Loucy (cell line): ENCODE results near the gene NOTO.
A peak's percentile ranks its signal among the peaks of the same experiment; 100 is the strongest.

ENCODE experiments used
- H2AFZ ChIP-seq: fragments of 200-600 bp; sonication (generic); 2 replicates; pipeline ENCODE4 v1.6.0; 2016; ENCODE audit warnings: antibody characterized with exemption, mild to moderate bottlenecking, low read length, moderate library complexity
- H3F3A ChIP-seq: fragments of 200-600 bp; 2 replicates; pipeline ENCODE4 v1.6.0; 2016; ENCODE audit warnings: antibody characterized with exemption, low read depth, mild to moderate bottlenecking
- H3K27me3 ChIP-seq: fragments of 200-600 bp; sonication (generic); 2 replicates; pipeline ENCODE4 v1.6.1; 2014; ENCODE audit warnings: low read length, mild to moderate bottlenecking; ENCODE audit not compliant: insufficient read depth, poor library complexity, severe bottlenecking
- H3K36me3 ChIP-seq: fragments of 200-600 bp; sonication (generic); 2 replicates; pipeline ENCODE4 v1.6.1; 2016; ENCODE audit warnings: low read length; ENCODE audit not compliant: insufficient read depth
- H3K4me1 ChIP-seq: fragments of 200-600 bp; sonication (generic); 2 replicates; pipeline ENCODE4 v1.5.1; 2014; ENCODE audit warnings: low read length, mild to moderate bottlenecking; ENCODE audit not compliant: insufficient read depth, poor library complexity, severe bottlenecking
- H3K4me2 ChIP-seq: fragments of 200-600 bp; sonication (generic); 2 replicates; pipeline ENCODE4 v1.6.0; 2014; ENCODE audit warnings: antibody characterized with exemption, low read length, low read depth, mild to moderate bottlenecking; ENCODE audit not compliant: poor library complexity, severe bottlenecking
- H3K4me3 ChIP-seq: fragments of 200-600 bp; sonication (generic); 2 replicates; pipeline ENCODE4 v1.5.1; 2014; ENCODE audit warnings: low read length, mild to moderate bottlenecking, mixed read lengths; ENCODE audit not compliant: poor library complexity, severe bottlenecking
- H3K79me2 ChIP-seq: fragments of 200-600 bp; sonication (generic); 2 replicates; pipeline ENCODE4 v1.6.1; 2014; ENCODE audit warnings: low read length; ENCODE audit not compliant: insufficient read depth
- H3K9ac ChIP-seq: fragments of 200-600 bp; sonication (generic); 2 replicates; pipeline ENCODE4 v1.6.0; 2014; ENCODE audit warnings: mild to moderate bottlenecking, low read depth, low read length, moderate library complexity; ENCODE audit not compliant: poor library complexity, severe bottlenecking
- H3K9me2 ChIP-seq: fragments of 200-600 bp; sonication (generic); replicated peaks from 2 replicates; pipeline ENCODE4 v1.6.1; 2016; ENCODE audit warnings: low read depth, low read length, mixed read lengths
- H3K9me3 ChIP-seq: fragments of 200-600 bp; sonication (generic); 2 replicates; pipeline ENCODE4 v1.6.1; 2014; ENCODE audit warnings: mild to moderate bottlenecking, antibody characterized with exemption, low read length, low read depth; ENCODE audit not compliant: insufficient read depth
- H4K20me1 ChIP-seq: fragments of 200-600 bp; sonication (generic); 2 replicates; pipeline ENCODE4 v1.6.0; 2014; ENCODE audit warnings: antibody characterized with exemption, low read length, mild to moderate bottlenecking; ENCODE audit not compliant: insufficient read depth, poor library complexity, severe bottlenecking
- CTCF ChIP-seq: fragments of 200-600 bp; sonication (generic); conservative IDR thresholded peaks from 2 replicates; pipeline ENCODE4 v1.5.1; 2014; ENCODE audit warnings: mild to moderate bottlenecking, antibody characterized with exemption, low read length
- EZH2phosphoT487 ChIP-seq: fragments of 200-600 bp; IDR thresholded peaks from 2 replicates; pipeline ENCODE4 v1.6.1; 2018; ENCODE audit warnings: antibody characterized with exemption, mild to moderate bottlenecking, moderate library complexity, borderline replicate concordance

NOTO gene

GRCh38 chr2:73176881-73177644 lies 25.3 kb upstream of the NOTO start:
- no peaks in the 10 kb centered on the region for H3K9me2 ChIP-seq
- H3K9ac ChIP-seq, result peak overlapping the region; percentile 71
- TF ChIP-seq EZH2phosphoT487 (no peak), CTCF (peak; percentile 96)
- no peaks in the 10 kb centered on the region for H3K36me3 ChIP-seq
- no peaks in the 10 kb centered on the region for H3K9me3 ChIP-seq
- H2AFZ ChIP-seq, result peak overlapping the region; percentile 99
- H3K79me2 ChIP-seq, result no peaks in the 10 kb centered on the region
- H3K4me1 ChIP-seq, result peaks cover 13% of the 10 kb centered on the region
- H3K27me3 ChIP-seq, result no peaks in the 10 kb centered on the region
- peak overlapping the region; percentile 90 for H3K4me2 ChIP-seq
- no peaks in the 10 kb centered on the region for H3F3A ChIP-seq
- peak overlapping the region; percentile 77 for H3K4me3 ChIP-seq
- H4K20me1 ChIP-seq, result no peaks in the 10 kb centered on the region

- Histone ChIP-seq H2AFZ (peak overlapping the region; percentile 99), H3K27me3 (no peaks in the 10 kb centered on the region), H3K4me2 (peak overlapping the region; percentile 90), H3K36me3 (no peaks in the 10 kb centered on the region), H4K20me1 (no peaks in the 10 kb centered on the region), H3F3A (no peaks in the 10 kb centered on the region), H3K4me3 (peak overlapping the region; percentile 77), H3K9ac (peak overlapping the region; percentile 71), H3K4me1 (peaks cover 13% of the 10 kb centered on the region), H3K9me3 (no peaks in the 10 kb centered on the region), H3K9me2 (no peaks in the 10 kb centered on the region), H3K79me2 (no peaks in the 10 kb centered on the region)
- no peak for TF ChIP-seq EZH2phosphoT487
- peak; percentile 27; the same call in 1 of the 2 replicates for TF ChIP-seq CTCF
Measured at GRCh38 chr2:73177645-73178255, 24.6 kb upstream of the NOTO start.

GRCh38 chr2:73185965-73186364 lies 16.4 kb upstream of the NOTO start:
- Histone ChIP-seq H3K4me3 (no peak overlapping the region), H3K4me1 (no peaks in the 10 kb centered on the region), H3K27me3 (no peaks in the 10 kb centered on the region), H3K9me2 (no peaks in the 10 kb centered on the region), H3K79me2 (no peaks in the 10 kb centered on the region), H3K9ac (no peak overlapping the region), H3F3A (no peaks in the 10 kb centered on the region), H4K20me1 (no peaks in the 10 kb centered on the region), H3K36me3 (no peaks in the 10 kb centered on the region), H3K4me2 (no peak overlapping the region), H3K9me3 (no peaks in the 10 kb centered on the region), H2AFZ (no peak overlapping the region)
- TF ChIP-seq CTCF (no peak), EZH2phosphoT487 (no peak)
